ENCODE results near the gene PCK1. TPM values are rescaled to one million over a fixed set of nuclear protein-coding genes. Genes with fewer than 3 reads are reported as not detected.

The PCK1 gene
- total RNA-seq, 1 experiment from 2014 or later, result not detected

DNA sequence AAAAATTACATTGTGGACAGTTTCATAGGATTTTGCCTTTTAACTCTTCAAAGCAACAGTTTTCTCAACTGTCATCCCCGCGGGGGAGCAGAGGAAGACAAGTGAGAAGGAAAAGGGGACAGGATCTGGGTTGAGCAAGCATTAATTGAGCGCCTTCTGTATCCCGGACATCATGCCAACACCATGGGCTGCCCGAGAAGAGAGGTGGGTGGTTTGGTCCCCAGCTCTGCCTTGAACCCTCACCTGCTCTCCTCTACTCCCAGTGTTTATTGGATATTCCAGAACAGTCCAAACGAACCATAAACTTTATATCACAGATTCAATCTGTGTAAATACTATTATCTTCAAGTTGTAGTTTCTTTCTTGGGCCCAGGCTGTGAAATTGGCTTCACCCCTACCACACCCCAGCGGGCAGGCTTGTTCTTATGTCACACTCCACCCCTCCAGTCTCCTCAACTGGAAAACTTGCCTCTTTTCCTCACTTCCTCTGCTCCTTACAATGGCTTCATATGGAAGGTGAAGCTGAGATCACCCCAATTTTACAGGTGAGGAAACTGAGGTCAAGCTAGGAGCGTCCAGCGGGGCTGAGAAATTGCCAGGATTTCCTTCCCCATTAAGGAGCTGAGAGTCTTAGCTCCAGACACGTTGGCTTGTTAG is 6.0 kb downstream of the PCK1 start:
- H3K4me1 ChIP-seq (ENCODE audit: insufficient read depth, low read length), result no peaks in the 10 kb centered on the region
- no peak overlapping the region for H3K27ac Mint-ChIP-seq
- DNase-seq, result no peak

More for the DNA sequence above, 6.0 kb downstream of the PCK1 start:
- Histone ChIP-seq H4K20me1 (ENCODE audit: control insufficient read depth, insufficient read depth, insufficient read length) (no peaks in the 10 kb centered on the region), H4K5ac (ENCODE audit: insufficient read length, low read depth, low read length) (no peak overlapping the region), H3K14ac (ENCODE audit: insufficient read depth, low read length) (no peak overlapping the region), H3K4ac (ENCODE audit: low read depth, low read length) (no peak overlapping the region), H4K8ac (replicated peaks; ENCODE audit: insufficient read length, low read depth, low read length) (no peak overlapping the region), H3T11ph (ENCODE audit: low read length) (no peak overlapping the region), H3K23ac (ENCODE audit: insufficient read length, low read depth, low read length) (no peak overlapping the region), H4K91ac (ENCODE audit: insufficient read length, low read depth, low read length) (no peak overlapping the region), H3K9me3 (ENCODE audit: control insufficient read depth, low read depth, low read length) (no peaks in the 10 kb centered on the region), H3K27ac (ENCODE audit: insufficient read length, low read depth, low read length) (no peak overlapping the region), H2BK12ac (ENCODE audit: insufficient read length, low read depth, low read length) (no peak overlapping the region), H3K4me2 (ENCODE audit: insufficient read depth, insufficient read length, low read length) (no peak overlapping the region), H2AFZ (ENCODE audit: low read length) (no peak overlapping the region), H3K79me2 (ENCODE audit: insufficient read depth, low read length) (no peaks in the 10 kb centered on the region), H2AK5ac (ENCODE audit: insufficient read length, low read length) (no peak overlapping the region), H2BK15ac (ENCODE audit: low read depth, low read length) (no peak overlapping the region), H3K23me2 (ENCODE audit: insufficient read length, low read depth, low read length, poor library complexity, severe bottlenecking) (no peaks in the 10 kb centered on the region), H3K79me1 (ENCODE audit: insufficient read depth, low read depth, low read length, poor library complexity, severe bottlenecking) (no peaks in the 10 kb centered on the region), H2BK120ac (ENCODE audit: low read depth, low read length, poor library complexity, severe bottlenecking) (no peak overlapping the region), H3K56ac (ENCODE audit: insufficient read length, low read depth, low read length) (no peak overlapping the region), H3K18ac (ENCODE audit: insufficient read length, low read depth, low read length) (no peak overlapping the region), H2BK20ac (ENCODE audit: low read depth, low read length, poor library complexity, severe bottlenecking) (no peak overlapping the region), H3K27me3 (ENCODE audit: insufficient read depth, low read length) (no peaks in the 10 kb centered on the region), H2BK5ac (ENCODE audit: insufficient read length, low read length) (no peak overlapping the region), H3K9ac (ENCODE audit: extremely low read depth, insufficient read length, low read length) (no peak overlapping the region)
- TF ChIP-seq, protein P1, sequence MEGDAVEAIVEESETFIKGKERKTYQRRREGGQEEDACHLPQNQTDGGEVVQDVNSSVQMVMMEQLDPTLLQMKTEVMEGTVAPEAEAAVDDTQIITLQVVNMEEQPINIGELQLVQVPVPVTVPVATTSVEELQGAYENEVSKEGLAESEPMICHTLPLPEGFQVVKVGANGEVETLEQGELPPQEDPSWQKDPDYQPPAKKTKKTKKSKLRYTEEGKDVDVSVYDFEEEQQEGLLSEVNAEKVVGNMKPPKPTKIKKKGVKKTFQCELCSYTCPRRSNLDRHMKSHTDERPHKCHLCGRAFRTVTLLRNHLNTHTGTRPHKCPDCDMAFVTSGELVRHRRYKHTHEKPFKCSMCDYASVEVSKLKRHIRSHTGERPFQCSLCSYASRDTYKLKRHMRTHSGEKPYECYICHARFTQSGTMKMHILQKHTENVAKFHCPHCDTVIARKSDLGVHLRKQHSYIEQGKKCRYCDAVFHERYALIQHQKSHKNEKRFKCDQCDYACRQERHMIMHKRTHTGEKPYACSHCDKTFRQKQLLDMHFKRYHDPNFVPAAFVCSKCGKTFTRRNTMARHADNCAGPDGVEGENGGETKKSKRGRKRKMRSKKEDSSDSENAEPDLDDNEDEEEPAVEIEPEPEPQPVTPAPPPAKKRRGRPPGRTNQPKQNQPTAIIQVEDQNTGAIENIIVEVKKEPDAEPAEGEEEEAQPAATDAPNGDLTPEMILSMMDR (conservative IDR thresholded peaks at IDR 0.05), result no peak
- Mint-ChIP-seq H3K27me3 (ENCODE audit: low read depth) (peaks cover 15% of the 10 kb centered on the region), H3K4me3 (no peak overlapping the region), H3K9me3 (no peaks in the 10 kb centered on the region), H3K4me1 (no peaks in the 10 kb centered on the region), H3K36me3 (ENCODE audit: insufficient read depth in 1 of 3, low read depth in 3 of 3) (no peaks in the 10 kb centered on the region; a peak in 1 of 7 replicates)
- no CpG with 5 or more reads among the region's 10 CpGs for WGBS (ENCODE audit: extremely low coverage, insufficient read length, low lambda C conversion rate)

Measured in H9 (cell line).